DMS53 (cell line): ENCODE data around the gene TRHDE.
A peak's percentile ranks its signal among the peaks of the same experiment; 100 is the strongest.

ENCODE experiments used
- DNase-seq: peaks from one replicate; lab custom pipeline; 2025; lab: John Stamatoyannopoulos, UW

TRHDE gene

GRCh38 chr12:72274931-72275330 is 2.8 kb downstream of the TRHDE start:
- no peak for DNase-seq

DNA sequence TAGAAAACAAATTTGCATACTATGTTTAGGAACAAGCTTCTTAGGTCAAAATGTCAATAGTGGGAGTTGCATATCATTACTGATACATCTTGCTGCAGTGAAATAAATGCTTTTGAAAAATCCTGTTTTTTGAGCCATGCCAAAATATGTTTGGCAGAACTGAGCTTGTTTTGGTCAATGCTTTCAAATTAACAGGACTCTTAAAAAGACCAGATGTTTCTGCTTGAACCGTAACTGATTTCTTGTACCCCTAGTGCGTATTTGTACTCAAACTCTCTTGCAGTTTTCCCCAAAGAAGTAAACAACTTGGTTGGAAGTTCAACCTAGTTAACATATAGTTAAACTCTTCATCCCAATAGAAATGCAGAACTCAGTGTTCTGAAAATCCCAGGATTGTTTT is 3.4 kb downstream of the TRHDE start:
- DNase-seq = no peak

DNA sequence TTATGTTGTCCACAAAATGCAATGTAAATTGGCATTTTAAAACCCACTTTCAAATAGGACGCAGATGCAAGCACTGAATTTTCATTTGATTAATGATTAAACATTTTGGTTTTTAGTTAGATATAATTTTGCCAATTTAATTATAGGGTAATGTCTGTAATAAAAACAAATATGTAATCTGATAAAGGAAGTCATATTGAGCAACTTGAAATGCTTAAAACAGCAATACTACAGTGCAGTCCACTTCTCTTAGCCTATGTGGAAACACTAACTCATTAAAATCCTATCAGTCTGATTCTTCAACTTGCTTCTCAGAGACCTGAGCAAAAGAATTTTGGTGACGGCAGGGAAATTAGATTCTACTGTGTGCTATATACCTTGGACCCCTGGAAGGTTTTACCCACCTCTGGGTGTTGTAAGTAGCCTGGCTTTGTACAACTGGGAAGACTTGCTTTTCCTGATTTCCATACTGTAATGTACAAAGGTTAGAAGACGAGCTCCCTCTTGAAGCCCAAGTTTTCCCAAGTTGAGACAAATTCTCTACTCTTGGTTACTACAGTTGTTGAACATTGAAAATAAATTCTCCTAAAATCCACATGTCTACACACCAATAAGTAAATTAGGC is 4.1 kb downstream of the TRHDE start:
- no peak for DNase-seq

GRCh38 chr12:72277415-72277814 is 5.2 kb downstream of the TRHDE start:
- peak; percentile 62 for DNase-seq

- DNase-seq = peak; percentile 47
These were observed 6.7 kb downstream of the TRHDE start for GRCh38 chr12:72278894-72279293.

DNA sequence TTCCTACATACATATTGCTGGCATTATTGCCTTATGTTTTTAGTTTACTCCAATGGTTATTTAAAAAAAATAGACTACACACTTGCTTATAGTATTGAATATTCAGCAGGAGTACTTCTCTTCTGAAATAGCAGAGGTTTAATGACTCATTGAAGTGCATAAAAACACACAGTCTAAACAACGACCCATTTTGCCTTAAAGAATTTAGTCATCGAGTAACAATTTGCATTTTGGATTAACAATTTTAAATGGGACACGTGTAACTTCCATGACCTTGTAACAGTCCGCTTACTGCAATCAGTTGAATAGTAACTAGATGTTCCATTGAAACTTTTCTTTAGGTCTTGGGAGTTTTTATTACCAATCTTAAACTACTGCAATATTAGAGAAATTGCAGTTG is 9.0 kb downstream of the TRHDE start:
- no peak for DNase-seq

DNA sequence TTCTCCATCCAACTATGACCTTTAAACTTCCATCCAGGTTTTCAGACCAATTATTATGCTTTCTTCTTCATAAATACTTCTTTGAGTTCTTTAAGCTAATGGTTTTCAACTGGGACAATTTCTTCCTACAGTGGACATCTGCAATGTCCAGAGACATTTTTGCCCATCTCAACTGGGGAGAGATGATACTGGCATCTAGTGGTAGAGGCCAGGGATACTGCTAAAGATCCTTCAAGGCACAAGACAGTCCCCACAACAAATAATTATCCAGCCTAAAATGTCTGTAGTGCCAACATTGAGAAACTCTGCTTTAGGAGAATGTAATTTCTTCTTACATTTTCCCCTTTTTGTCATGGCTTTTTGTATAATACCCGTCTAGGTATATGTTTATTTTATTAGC is 10.6 kb downstream of the TRHDE start:
- peak; percentile 67 for DNase-seq

GRCh38 chr12:72285861-72286260 is 13.7 kb downstream of the TRHDE start:
- no peak for DNase-seq

DNA sequence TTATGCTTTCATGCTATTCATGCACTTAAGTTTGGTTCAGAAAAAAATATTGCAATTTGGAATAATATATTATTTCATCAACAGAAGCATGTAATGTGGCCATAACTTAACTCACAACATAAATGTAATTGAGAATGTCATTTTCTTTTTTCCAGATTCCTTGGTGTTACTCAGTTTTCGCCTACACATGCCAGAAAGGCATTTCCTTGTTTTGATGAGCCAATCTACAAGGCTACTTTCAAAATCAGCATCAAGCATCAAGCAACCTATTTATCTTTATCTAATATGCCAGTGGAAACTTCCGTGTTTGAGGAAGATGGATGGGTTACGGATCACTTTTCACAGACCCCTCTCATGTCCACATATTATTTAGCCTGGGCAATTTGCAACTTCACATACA is 14.4 kb downstream of the TRHDE start:
- no peak for DNase-seq

GRCh38 chr12:72288436-72288835 is 16.3 kb downstream of the TRHDE start:
- no peak for DNase-seq

DNA sequence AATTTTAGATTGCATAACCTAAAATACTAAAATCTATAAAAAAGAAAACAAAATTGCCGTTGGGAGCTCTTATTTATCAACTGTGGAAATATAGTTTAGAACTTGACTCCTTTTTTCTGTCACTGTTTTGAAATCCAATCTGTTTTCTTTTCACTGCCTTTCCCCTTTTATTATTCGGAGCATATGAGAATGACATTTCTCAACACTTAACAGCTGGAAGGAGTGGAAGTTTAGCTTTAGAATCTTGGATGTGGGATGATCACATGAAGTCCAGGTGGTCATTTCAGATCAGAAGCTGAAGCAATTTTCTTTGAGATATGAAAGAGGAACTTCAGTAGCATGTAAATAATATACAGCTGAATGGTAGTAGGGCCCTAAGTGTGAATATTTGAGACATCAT is 16.7 kb downstream of the TRHDE start:
- DNase-seq = no peak

DNA sequence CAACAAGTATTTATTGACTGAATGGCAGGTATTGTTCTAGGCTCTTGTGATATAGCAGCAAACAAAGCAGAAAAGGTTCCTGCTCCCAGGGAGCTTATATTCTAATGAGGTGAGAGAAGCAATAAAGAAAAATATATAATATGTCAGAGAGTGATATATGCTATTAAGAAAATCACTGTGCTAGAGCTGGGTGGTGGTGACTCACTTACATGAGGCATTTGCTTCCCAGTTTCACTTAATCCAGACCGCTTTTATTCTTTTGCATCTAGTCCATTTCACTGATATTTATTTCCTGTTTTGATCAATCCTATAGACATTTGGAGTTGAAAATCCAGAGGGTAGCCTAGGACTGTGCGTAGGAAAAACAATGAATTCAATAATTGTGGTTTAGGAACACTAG is 17.5 kb downstream of the TRHDE start:
- DNase-seq = no peak

DNA sequence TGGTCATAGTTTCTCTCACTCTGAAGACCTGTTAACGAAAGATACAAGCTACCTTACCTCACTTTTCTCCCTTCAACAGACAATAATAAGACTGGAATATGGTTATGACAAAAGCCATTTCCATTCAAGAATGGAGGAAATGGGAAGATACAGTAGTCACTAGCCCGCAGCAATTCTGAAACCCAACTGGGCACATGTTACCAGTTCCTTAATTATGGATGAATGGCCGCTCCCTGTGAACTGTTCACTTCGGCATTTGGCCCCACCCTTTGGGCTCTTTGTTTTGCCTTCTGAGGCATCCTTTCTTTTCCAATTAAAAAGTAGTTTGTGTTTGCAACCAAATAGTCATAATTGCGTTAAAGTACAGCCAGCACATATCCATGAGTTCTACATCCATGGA is 19.0 kb downstream of the TRHDE start:
- DNase-seq = no peak

- DNase-seq = no peak
These were observed 21.5 kb downstream of the TRHDE start for GRCh38 chr12:72293701-72294100.

- no peak for DNase-seq
These were observed 22.9 kb downstream of the TRHDE start for GRCh38 chr12:72295101-72295500.

DNA sequence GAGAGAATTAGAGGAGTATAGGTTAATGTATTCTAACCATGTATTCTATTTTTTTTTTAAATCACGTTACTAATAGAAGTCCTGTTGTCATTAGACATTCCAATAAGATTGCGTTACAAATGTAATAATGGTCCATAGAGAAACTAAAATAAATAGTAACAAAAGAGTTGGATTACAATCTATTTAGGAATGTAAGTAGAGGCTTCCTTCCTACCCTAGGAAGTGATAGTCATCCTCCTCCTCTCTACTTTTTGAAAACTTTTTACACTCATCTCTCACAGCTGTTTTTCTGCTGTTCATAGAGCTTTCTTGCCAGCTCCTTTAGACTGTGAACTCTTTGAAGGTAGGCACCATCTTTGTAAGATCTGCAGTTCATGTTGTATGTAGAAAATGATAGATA is 23.6 kb downstream of the TRHDE start:
- no peak for DNase-seq

- DNase-seq = no peak
These were observed 24.2 kb downstream of the TRHDE start for GRCh38 chr12:72296389-72296788.

- no peak for DNase-seq
These were observed 25.5 kb downstream of the TRHDE start for GRCh38 chr12:72297666-72298065.

GRCh38 chr12:72300728-72301127 is 28.6 kb downstream of the TRHDE start:
- no peak for DNase-seq

- DNase-seq = no peak
These were observed 32.6 kb downstream of the TRHDE start for GRCh38 chr12:72304751-72305150.

DNA sequence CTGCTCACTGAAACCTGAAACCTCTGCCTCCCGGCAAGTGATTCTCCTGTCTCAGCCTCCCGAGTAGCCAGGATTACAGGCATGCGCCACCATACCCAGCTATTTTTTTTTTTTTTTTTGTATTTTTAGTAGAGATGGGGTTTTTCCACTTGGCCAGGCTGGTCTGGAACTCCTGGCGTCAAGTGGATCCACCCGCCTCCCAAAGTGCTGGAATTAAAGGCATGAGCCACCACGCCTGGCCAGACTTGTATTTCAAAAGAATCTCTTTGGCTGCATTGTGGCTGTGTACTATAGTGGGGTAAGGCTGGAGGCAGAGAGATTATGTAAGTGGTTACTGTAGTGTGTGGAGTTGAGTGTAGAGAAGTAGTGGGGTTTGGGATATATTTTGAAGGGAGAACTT is 35.1 kb downstream of the TRHDE start:
- DNase-seq = no peak

GRCh38 chr12:72311946-72312345 is 39.8 kb downstream of the TRHDE start:
- DNase-seq = no peak

- no peak for DNase-seq
These were observed 41.6 kb downstream of the TRHDE start for GRCh38 chr12:72313806-72314205.

- no peak for DNase-seq
These were observed 43.7 kb downstream of the TRHDE start for GRCh38 chr12:72315858-72316257.

DNA sequence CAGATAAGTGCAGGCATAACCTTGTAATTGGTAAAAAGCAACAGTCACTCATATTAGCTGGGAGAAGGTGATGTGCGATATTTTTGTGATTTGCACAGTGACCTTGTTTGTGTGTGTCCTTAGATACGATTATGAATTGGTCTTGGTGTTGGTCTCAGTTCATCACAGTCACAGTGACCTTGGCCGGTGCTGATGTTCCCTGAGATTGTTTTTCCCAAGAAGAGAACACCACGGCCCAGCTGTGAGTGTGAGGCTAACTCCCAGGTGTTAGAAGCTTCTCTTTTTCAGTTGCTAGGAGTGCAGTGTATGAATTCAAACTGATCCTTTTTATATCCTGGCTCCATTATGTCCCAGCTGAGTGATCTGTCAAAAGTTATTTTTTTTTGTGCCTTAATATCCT is 46.2 kb downstream of the TRHDE start:
- DNase-seq = no peak
